Mesendoderm (in vitro differentiated cells): ENCODE data around the gene GAS2L1.
"Not testable (repeated sequence)": the region's sequence is repeated elsewhere in the genome, so short reads cannot be mapped to it uniquely, and the experiment has no call there.

ENCODE experiments used
- DNase-seq: peaks from one replicate; pipeline ENCODE4 v3.0.0; 2013
- H2AK5ac ChIP-seq: 2 replicates; pipeline ENCODE4 v1.6.1; 2013; ENCODE audit warnings: low read length, inconsistent platforms
- H2BK120ac ChIP-seq: 2 replicates; pipeline ENCODE4 v1.6.1; 2013; ENCODE audit warnings: low read depth, mild to moderate bottlenecking, low read length, moderate library complexity, mixed read lengths
- H2BK15ac ChIP-seq: replicated peaks from 2 replicates; pipeline ENCODE4 v1.6.1; 2013; ENCODE audit warnings: low read depth, mild to moderate bottlenecking, moderate library complexity
- H2BK5ac ChIP-seq: 2 replicates; pipeline ENCODE4 v1.6.1; 2013; ENCODE audit warnings: low read length, inconsistent platforms
- H3K18ac ChIP-seq: 2 replicates; pipeline ENCODE4 v1.6.1; 2013; ENCODE audit warnings: mild to moderate bottlenecking, low read length, mixed read lengths
- H3K23ac ChIP-seq: one replicate; pipeline ENCODE4 v1.6.1; 2013; ENCODE audit warnings: low read length
- H3K27ac ChIP-seq: 2 replicates; pipeline ENCODE4 v1.5.1; 2013; ENCODE audit warnings: low read depth, mild to moderate bottlenecking, inconsistent platforms, low read length, moderate library complexity
- H3K27me3 ChIP-seq: 2 replicates; pipeline ENCODE4 v1.6.1; 2013; ENCODE audit warnings: low read length, control low read depth, mild to moderate bottlenecking, inconsistent platforms; ENCODE audit not compliant: insufficient read depth, poor library complexity
- H3K36me3 ChIP-seq: 2 replicates; pipeline ENCODE4 v1.6.1; 2013; ENCODE audit warnings: low read length, inconsistent platforms; ENCODE audit not compliant: control insufficient read depth, insufficient read depth
- H3K4ac ChIP-seq: one replicate; pipeline ENCODE4 v1.6.1; 2013; ENCODE audit warnings: low read depth, mild to moderate bottlenecking, low read length, moderate library complexity
- H3K4me1 ChIP-seq: 2 replicates; pipeline ENCODE4 v1.6.1; 2013; ENCODE audit warnings: low read depth, low read length, inconsistent platforms; ENCODE audit not compliant: control insufficient read depth
- H3K4me2 ChIP-seq: 2 replicates; pipeline ENCODE4 v1.6.1; 2013; ENCODE audit warnings: low read length
- H3K4me3 ChIP-seq: 2 replicates; pipeline ENCODE4 v1.5.1; 2013; ENCODE audit warnings: mild to moderate bottlenecking, low read length
- H3K56ac ChIP-seq: one replicate; pipeline ENCODE4 v1.6.1; 2013; ENCODE audit warnings: low read length
- H3K79me1 ChIP-seq: 2 replicates; pipeline ENCODE4 v1.6.1; 2013; ENCODE audit warnings: low read length, inconsistent platforms
- H3K79me2 ChIP-seq: 2 replicates; pipeline ENCODE4 v1.6.1; 2013; ENCODE audit warnings: mild to moderate bottlenecking, low read length; ENCODE audit not compliant: control insufficient read depth, insufficient read depth
- H3K9ac ChIP-seq: 2 replicates; pipeline ENCODE4 v1.6.1; 2013; ENCODE audit warnings: low read length, inconsistent platforms
- H4K5ac ChIP-seq: one replicate; pipeline ENCODE4 v1.6.1; 2013; ENCODE audit warnings: low read length
- H4K8ac ChIP-seq: one replicate; pipeline ENCODE4 v1.6.1; 2013; ENCODE audit warnings: low read depth, mild to moderate bottlenecking, control low read depth, low read length, moderate library complexity
- WGBS: extraction: QIAGEN DNeasy Blood & Tissue Kit; methylation state at CpG from one replicate; pipeline ENCODE4 v1.1.7; 2013; ENCODE audit warnings: low lambda C conversion rate, missing lambda C conversion rate; ENCODE audit not compliant: insufficient coverage; ENCODE audit errors: extremely low coverage; 5-methylcytosine and 5-hydroxymethylcytosine counted together

Gene GAS2L1

GRCh38 chr22:29342177-29342576 is 35.7 kb downstream of the GAS2L1 start:
- Histone ChIP-seq H3K4ac (no peak overlapping the region), H3K79me2 (no peaks in the 10 kb centered on the region), H3K9ac (no peak overlapping the region), H3K4me1 (no peaks in the 10 kb centered on the region), H3K4me2 (no peak overlapping the region), H2AK5ac (no peak overlapping the region), H3K79me1 (no peaks in the 10 kb centered on the region), H2BK15ac (no peak overlapping the region), H3K4me3 (no peak overlapping the region), H3K56ac (no peak overlapping the region), H2BK120ac (no peak overlapping the region), H3K36me3 (peaks cover 20% of the 10 kb centered on the region), H4K8ac (no peak overlapping the region), H3K23ac (no peak overlapping the region), H2BK5ac (no peak overlapping the region), H3K27me3 (no peaks in the 10 kb centered on the region), H3K18ac (no peak overlapping the region), H3K27ac (no peak overlapping the region), H4K5ac (no peak overlapping the region)
- DNase-seq = no peak
- no CpG with 5 or more reads among the region's 6 CpGs for WGBS

GRCh38 chr22:29342577-29343312 is 36.3 kb downstream of the GAS2L1 start:
- no peak overlapping the region for H3K27ac ChIP-seq
- no CpG with 5 or more reads among the region's 10 CpGs for WGBS
- H2BK5ac ChIP-seq = no peak overlapping the region
- H2BK120ac ChIP-seq = no peak overlapping the region
- no peaks in the 10 kb centered on the region for H3K79me1 ChIP-seq
- no peaks in the 10 kb centered on the region for H3K27me3 ChIP-seq
- no peak overlapping the region for H3K4me2 ChIP-seq
- no peak overlapping the region for H3K23ac ChIP-seq
- no peak overlapping the region for H4K5ac ChIP-seq
- no peak overlapping the region for H3K4ac ChIP-seq
- H4K8ac ChIP-seq = no peak overlapping the region
- H2AK5ac ChIP-seq = no peak overlapping the region
- no peaks in the 10 kb centered on the region for H3K4me1 ChIP-seq
- peaks cover 22% of the 10 kb centered on the region for H3K36me3 ChIP-seq
- no peak for DNase-seq
- no peak overlapping the region for H3K18ac ChIP-seq
- no peak overlapping the region for H3K9ac ChIP-seq
- no peak overlapping the region for H2BK15ac ChIP-seq
- no peaks in the 10 kb centered on the region for H3K79me2 ChIP-seq
- H3K4me3 ChIP-seq = no peak overlapping the region
- H3K56ac ChIP-seq = no peak overlapping the region

- Histone ChIP-seq H3K79me2 (no peaks in the 10 kb centered on the region), H2BK15ac (no peak overlapping the region), H3K79me1 (no peaks in the 10 kb centered on the region), H3K36me3 (peaks cover 25% of the 10 kb centered on the region), H3K4me2 (no peak overlapping the region), H3K27ac (no peak overlapping the region), H2BK120ac (no peak overlapping the region), H3K4ac (no peak overlapping the region), H3K4me3 (no peak overlapping the region), H2AK5ac (no peak overlapping the region), H3K56ac (no peak overlapping the region), H4K5ac (no peak overlapping the region), H3K23ac (no peak overlapping the region), H3K27me3 (no peaks in the 10 kb centered on the region), H3K4me1 (no peaks in the 10 kb centered on the region), H4K8ac (no peak overlapping the region), H3K18ac (no peak overlapping the region), H3K9ac (no peak overlapping the region), H2BK5ac (no peak overlapping the region)
- whole genome bisulfite sequencing = no CpG with 5 or more reads among the region's 7 CpGs
- no peak for DNase-seq
These were observed 36.9 kb downstream of the GAS2L1 start for GRCh38 chr22:29343313-29343805.

- Histone ChIP-seq H3K79me1 (no peaks in the 10 kb centered on the region), H2BK5ac (no peak overlapping the region), H4K8ac (no peak overlapping the region), H2BK120ac (no peak overlapping the region), H2BK15ac (no peak overlapping the region), H3K4ac (no peak overlapping the region), H3K4me3 (no peak overlapping the region), H3K56ac (no peak overlapping the region), H3K79me2 (no peaks in the 10 kb centered on the region), H3K36me3 (peaks cover 23% of the 10 kb centered on the region), H3K9ac (no peak overlapping the region), H3K23ac (no peak overlapping the region), H3K18ac (no peak overlapping the region), H2AK5ac (no peak overlapping the region), H3K27me3 (no peaks in the 10 kb centered on the region), H3K4me1 (no peaks in the 10 kb centered on the region), H3K27ac (no peak overlapping the region), H4K5ac (no peak overlapping the region), H3K4me2 (no peak overlapping the region)
- DNase-seq = peak; percentile 37
- WGBS = no CpG with 5 or more reads among the region's 5 CpGs
These were observed 37.7 kb downstream of the GAS2L1 start for GRCh38 chr22:29344137-29344536.

- H3K18ac ChIP-seq, H3K79me1 ChIP-seq, H3K4me2 ChIP-seq, H3K27me3 ChIP-seq, H3K4me3 ChIP-seq, H3K23ac ChIP-seq, H2BK5ac ChIP-seq, H3K56ac ChIP-seq, H2AK5ac ChIP-seq, H3K27ac ChIP-seq, H2BK120ac ChIP-seq, H3K4ac ChIP-seq, H3K79me2 ChIP-seq, H3K4me1 ChIP-seq, H3K9ac ChIP-seq, H4K5ac ChIP-seq, H4K8ac ChIP-seq, DNase-seq, H2BK15ac ChIP-seq: not testable (repeated sequence)
- H3K36me3 ChIP-seq = peaks cover 26% of the 10 kb centered on the region
- WGBS = no CpG with 5 or more reads among the region's 5 CpGs
These were observed 38.4 kb downstream of the GAS2L1 start for GRCh38 chr22:29344889-29345288.

- H3K79me1 ChIP-seq = no peaks in the 10 kb centered on the region
- H4K8ac ChIP-seq = no peak overlapping the region
- no peak overlapping the region for H3K4ac ChIP-seq
- no peak overlapping the region for H2BK5ac ChIP-seq
- H3K4me3 ChIP-seq = no peak overlapping the region
- H3K4me1 ChIP-seq = no peaks in the 10 kb centered on the region
- H3K56ac ChIP-seq = no peak overlapping the region
- H3K9ac ChIP-seq = no peak overlapping the region
- no peak overlapping the region for H2BK15ac ChIP-seq
- H3K18ac ChIP-seq = no peak overlapping the region
- H3K4me2 ChIP-seq = no peak overlapping the region
- H4K5ac ChIP-seq = no peak overlapping the region
- peaks cover 24% of the 10 kb centered on the region for H3K36me3 ChIP-seq
- no peak for DNase-seq
- H3K27ac ChIP-seq = no peak overlapping the region
- no peaks in the 10 kb centered on the region for H3K79me2 ChIP-seq
- no peak overlapping the region for H2BK120ac ChIP-seq
- no peak overlapping the region for H3K23ac ChIP-seq
- no peaks in the 10 kb centered on the region for H3K27me3 ChIP-seq
- H2AK5ac ChIP-seq = no peak overlapping the region
These were observed 39.5 kb downstream of the GAS2L1 start for GRCh38 chr22:29345932-29346331.
